GM11168 (cell line): ENCODE results near the gene GAPDHS.

ENCODE experiments used
- in situ Hi-C: fragments of 300-500 bp; cut with MboI; formaldehyde crosslinking; loops from one replicate; pipeline ENCODE4 v1.12.0; 2022; ENCODE audit warnings: low sequenced_read_pairs; ENCODE audit not compliant: unreplicated experiment

GAPDHS gene

DNA sequence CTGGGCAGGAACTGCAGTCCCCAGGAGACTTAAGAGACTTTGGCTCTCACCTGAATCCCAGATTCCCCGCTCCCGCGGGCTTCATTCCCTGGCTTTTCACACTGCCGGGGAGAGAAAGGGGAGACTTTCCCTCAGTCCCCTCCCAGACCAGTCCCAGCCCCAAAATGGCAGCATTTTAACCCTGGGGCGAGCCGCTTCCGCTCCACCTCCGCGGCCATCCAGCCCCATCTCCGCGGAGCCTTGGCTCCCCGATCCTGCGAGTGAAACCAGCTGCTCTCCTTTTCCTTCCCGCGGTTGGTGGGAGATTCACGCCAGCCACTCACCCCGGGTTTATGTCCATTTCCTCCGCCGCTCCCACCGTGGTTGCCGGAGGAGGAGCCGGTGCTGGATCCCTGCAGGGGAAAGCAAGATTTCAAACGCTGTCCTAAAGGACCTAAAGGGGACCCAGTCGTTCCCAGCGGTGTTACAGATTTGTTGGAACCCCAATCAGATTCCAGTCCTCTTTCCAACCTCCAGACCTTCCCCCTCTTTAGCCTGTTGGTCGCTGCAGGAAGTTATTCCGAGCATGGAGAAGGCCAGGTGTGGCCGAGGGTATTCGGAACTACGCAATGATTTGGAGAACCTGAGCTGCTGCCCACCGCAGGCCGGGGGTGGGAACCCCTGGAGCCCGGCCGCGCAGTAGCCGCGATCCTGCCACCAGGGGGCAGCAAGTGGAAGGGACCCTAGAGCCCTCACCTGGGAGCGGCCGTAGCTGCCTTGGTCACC is 23.2 kb upstream of the GAPDHS start:
- in situ Hi-C loops, result no loop called here

DNA sequence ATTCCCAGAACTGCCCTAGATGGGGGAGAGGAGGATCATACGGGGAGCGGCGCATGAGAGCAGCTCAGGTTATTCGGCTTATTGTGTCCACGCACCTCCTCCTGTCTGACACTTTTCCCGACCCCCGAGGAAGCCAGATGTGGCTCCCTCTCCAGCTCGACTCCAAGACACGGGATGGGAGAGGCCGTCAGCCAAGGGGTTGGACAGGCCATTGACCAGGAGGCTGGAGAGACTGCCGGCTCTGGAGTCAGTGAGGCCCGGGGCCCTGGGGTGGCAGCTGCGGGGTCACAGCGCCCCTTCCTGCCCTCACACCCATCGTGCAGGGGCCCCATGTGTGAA is 22.7 kb upstream of the GAPDHS start:
- in situ Hi-C loops, result no loop called here

DNA sequence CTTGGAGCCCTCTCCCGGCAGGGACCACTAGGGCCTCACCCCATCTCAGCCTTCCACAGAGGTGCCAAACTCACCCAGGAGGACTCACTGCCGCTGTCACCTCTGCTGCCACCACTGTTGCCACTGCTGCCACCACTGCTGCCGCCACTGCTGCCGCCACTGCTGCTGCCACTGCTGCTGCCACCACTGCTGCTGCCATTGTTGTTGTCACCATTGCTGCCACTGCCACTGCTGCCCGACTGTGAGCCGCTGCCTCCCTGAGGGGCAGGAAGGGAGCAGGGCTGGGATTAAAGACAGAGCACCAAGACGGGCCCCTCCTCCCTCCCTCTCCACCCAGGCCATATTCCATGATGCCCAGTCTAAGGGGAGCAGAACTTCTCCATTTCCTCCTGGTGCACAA is 21.9 kb upstream of the GAPDHS start:
- in situ Hi-C loops, result no loop called here

DNA sequence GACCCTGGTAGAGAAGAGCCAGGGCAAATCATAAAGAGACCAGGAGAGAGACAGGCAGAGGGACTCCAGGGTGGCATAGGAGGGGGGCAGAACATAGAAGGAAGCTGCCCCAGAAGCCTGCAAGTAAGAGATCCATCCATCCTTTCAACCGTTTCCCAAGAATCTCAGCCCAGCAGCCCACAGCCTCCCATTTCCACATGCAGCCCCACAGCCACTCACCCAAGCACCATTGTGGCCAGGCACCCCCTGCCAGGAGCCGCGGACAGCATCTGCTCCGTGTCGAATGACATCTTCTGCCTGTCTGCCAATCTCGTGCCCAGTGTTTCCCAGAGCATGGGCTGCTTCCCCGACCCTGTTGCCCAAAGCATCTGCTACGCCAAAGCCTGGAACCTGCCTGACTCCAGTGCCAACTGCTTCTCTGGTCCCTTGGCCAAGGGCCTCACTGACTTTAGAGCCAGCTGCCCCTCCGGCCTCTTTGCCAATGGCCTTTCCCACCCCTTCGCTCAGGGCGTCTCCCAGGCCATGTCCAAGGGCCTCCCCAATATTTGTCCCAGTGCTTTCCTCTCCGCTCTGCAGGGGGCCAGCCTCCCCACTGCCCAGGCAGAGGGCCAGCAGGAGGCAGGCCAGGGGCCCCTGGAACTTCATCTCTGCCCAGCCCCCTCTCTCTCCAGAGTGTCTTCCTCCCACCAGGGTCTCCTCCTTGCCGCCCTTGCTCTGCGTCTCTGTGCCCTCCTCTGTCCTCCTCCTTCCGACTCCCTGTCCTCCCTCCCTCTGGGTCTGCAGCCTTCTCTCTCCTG is 20.2 kb upstream of the GAPDHS start:
- in situ Hi-C loops, result no loop called here

DNA sequence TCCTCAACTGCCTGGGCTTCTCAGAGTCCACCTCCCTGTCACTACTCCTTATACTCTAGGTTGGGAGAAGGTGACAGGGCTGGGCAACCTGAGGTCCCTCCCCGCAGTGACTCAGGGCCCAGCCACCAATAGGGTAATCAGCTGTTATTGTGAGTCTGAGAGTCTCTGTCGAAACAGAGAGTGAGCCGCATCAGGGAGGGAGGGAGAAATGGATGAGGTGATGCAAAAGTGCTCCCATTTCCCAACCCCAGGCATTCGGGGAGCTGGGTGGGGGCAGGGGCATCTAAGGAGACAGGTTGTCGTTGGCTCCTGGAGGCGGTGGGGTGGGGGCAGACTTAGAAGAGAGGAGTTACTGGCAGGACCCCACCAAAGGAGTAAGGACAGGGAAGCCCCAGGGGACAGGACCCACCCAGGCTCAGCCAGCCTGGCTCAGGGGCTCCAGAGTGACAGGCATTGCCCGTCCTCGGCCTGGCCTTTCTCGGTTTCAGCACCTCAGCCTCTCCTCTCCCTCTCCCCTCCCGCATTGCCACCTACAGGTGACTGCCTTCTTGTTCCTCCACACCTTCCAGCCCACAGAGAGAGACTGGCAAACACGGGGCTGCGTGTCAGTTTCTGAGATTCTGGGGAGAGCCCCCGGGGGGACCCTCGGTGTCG is 19.5 kb upstream of the GAPDHS start, which contains the start of gene DMKN:
Gene DMKN, minus strand, starts transcription at position 22 of the 654 bp plus-strand sequence. CDS start 174 bp downstream, outside the sequence.
- in situ Hi-C loops, result no loop called here

DNA sequence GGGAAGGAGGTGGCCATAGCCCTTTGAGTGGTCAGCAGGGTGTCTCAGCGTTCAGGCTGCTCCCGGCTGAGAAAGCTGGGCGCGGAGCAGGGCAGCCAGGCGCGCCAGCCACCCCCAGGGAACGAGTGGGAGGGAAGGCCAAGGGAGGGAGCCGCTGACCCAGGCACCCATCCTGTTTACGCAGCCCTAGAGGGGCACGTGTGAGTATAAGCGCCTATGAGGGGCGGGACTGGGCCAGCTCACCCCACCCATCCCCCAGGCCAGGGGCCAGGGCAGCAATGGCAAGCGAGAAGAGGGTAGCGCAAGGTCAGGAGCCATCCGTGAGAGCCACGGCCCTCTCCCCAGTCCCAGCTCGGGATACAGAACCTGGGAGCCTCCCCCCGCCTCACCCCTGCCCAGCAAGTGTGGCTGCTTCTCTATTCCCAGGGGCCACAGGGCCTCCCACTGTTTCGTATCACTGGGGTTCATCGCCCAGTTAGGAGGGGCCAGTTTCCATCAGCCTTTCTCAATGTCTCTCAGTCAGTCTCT is 18.9 kb upstream of the GAPDHS start:
- in situ Hi-C loops, result no loop called here

DNA sequence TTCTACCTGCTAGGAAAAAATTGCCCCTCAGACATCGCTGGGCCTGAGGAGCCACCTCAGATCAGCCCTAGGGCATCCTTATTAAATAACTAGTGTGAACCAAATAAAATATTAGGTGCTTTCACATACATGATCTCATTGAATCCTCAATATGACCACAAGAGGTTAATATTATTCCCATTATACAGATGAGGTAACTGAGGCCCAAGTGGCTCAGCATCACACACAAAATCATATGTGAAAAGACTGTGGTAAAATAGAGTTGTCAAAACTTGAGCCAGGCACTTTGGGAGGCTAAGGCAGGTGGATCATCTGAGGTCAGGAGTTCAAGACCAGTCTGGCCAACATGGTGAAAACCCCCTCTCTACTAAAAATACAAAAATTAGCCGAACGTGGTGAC is 16.9 kb upstream of the GAPDHS start:
- in situ Hi-C loops, result no loop called here

DNA sequence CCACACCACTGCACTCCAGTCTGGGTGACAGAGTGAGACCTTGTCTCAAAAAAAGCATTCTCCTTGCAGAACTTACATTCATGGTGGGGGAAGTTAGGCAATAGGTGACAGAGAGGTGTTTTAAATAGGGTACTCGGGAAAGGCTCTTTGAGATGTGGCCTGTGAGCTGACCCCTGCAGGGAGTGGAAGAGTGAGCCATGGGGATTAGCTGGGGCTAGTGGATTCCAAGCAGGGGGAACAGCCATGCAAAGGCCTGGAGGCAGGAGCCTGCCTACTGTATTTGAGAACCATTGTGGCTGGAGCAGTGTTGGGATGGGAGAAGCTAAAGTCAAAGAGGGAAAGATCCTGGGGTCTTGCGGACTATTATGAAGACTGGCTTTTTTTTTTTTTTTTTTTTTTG is 15.9 kb upstream of the GAPDHS start:
- in situ Hi-C loops, result no loop called here

DNA sequence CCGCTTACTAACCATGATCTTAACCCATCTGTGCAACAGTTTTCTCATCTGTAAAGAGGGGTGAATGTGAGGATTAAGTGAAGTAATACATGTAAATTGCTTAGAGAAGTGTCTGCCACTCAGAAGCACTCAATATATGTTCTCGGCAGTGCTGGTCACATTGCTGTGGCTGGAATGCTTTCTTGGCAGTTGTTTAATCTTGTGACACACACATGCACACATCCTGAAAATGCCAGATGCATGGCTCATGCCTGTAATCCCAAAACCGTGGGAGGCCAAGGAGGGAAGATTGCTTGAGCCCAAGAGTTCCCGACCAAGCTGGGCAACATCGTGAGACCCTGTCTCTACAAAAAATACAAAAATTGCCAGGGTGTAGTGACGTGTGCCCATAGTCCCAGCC is 14.9 kb upstream of the GAPDHS start:
- in situ Hi-C loops, result no loop called here

DNA sequence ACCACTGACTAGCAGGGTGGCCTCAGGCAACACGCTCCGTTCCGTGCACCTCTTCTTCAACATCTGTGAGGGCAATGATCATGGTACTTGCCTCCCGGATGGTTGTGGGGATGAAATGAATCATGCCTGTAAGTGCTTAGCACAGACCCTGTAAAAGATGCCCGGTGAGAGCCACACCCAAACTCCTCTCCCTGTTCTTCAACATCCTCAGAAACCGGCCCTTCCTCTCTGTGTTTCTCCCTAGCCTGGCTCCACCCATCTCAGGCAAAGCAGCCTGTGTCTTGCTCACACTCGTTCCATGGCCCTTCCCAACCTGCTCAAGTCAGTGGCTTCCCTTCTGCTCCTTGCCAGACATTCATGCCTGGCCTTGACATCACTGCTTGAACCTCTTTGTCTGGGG is 14.0 kb upstream of the GAPDHS start:
- in situ Hi-C loops, result no loop called here

DNA sequence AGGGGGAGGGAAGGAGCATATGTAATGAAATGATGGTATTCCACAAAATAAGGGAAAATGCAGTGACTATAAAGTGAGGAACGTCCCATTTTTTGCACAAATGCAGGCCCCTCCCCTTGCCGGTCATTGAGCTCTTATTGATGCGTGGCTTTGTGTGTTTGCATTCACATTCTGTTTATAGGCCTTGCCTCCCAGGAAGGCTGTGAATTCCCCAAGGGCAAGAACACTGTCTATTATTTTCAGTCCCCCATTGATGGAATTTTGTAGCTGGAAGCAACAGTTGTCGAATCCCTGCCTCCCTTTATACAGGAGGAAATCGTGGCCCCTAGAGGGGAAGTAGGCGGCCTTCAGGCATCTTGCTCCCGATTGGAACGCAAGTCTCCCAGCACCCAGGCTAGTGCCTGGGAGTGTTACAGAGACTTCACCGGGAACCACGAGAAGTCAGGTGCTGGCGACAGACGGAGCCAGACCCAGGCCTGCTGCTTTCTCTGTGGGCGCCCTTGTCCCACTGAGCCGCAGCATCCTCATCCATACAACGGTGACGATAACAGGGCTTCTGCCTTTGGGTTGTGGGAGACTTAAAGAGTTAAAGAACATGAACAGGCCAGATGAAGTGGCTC is 12.0 kb upstream of the GAPDHS start:
- in situ Hi-C loops, result no loop called here

DNA sequence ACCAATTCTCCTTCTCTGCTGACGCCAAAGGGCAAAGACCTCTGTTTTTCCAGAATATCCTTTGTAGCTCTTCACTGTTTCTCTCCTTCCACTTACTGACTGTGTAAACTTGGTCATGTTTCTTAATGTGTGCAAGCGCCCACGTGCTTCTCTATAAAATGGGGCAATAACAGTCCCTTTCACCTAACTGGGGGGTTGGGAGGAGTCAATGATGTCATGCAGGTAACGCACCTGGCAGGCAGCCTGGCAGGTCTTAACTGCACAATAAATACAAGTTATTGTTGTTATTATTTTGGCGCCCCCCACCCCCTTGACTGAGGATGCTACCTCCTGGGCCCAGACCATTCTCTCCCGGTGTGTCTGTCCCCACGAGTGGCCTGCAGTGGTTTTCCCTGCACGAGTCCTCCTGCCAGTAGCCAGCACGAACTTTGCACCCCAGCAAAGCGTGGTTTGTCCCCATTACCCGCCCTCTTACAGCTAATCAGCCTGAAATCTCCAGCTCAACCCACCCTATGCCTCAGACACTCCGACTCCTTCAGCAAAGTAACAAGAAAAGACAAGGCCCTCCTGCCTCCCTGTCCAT is 10.4 kb upstream of the GAPDHS start:
- in situ Hi-C loops, result no loop called here

DNA sequence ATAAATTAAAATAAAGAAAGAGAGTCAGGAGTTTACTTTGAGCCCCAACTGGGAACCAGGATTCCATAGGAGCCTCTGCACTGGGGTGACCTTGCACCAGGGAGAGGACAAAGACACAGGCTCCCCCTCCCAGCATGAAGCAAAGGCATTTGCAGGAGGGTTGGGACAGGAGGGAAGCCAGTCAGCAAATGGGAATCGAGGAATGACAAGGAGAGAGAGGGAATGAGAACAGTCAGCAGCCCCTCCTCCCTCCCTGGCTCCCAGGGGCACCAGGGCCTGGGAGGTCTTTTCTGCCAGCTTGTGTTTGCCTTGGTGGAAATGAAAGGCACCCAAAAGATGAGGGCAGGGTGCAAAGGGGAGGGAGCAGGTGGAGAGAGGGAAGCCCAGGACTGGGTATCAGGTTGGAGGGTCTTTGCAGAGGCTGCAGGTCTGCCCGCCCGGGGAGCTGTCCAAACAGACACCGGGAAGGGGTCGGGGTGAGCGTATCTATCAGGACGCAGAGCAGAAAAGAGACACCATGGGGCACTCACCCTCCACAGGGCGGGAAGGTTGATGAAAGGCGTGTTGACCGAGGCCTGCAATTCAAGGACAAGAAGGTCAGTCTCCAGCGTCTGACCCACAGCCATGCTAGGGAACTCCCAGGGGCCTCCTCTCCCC is 8.9 kb upstream of the GAPDHS start:
- in situ Hi-C loops, result no loop called here

DNA sequence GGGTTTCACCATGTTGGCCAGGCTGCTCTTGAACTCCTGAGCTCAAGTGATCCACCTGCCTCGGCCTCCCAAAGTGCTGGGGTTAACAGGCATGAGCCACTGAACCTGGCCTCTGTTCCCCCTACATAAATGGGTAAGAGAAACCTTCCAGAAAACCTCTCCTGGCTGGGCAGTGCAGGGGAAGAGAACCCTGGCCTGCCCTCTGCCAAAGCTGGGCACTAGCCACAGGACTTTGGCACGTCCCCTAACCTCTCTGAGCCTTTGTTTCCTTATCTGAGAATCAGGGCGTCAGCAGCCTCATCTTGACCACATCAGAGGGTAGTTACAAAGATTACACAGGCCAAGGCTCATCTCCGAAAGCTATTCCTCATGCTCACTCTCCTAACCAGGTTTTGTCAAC is 7.4 kb upstream of the GAPDHS start:
- in situ Hi-C loops, result no loop called here

DNA sequence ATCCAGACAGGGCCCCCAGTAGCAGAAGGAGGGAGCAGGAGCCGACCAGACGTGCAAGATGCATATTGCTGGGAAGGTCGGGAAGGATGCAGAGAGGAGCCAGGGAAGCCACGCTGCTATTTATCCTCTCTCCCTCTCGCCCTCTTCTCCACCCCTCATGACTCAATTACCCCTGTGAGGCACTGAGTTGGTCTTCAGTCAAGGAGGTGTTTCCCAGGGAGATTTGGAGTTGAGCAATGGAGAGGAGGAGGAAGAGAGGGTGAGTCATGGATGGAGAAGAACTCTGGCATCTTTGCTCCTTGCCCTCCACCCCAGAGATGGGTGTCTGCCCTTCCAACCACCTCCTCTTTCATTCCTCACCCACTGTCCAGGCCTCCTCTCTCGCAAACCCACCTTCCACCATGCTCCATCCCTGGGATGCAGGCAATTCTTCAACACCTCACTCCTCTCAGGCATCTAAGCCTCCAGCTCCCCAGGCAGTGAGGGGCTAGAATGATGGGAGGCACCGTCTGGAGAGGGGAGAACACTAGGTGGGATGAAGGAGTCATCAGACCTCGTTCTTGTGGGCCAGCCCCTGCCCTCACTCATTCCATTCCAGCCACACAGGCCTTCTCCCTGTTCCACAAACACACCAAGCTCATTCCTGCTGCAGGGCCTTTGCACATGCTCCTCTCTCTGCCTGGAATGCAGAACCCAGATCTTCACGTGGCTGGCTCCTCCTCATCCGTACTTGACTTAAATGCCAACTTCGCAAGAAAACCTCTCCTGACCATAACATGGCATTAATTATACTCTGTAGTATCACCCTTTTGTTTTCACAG is 4.8 kb upstream of the GAPDHS start, which contains the start of gene SBSN:
Gene SBSN, minus strand, starts transcription at position 94 of the 821 bp plus-strand sequence. Its CDS starts 30 bp downstream, at position 64.
- in situ Hi-C loops, result no loop called here

DNA sequence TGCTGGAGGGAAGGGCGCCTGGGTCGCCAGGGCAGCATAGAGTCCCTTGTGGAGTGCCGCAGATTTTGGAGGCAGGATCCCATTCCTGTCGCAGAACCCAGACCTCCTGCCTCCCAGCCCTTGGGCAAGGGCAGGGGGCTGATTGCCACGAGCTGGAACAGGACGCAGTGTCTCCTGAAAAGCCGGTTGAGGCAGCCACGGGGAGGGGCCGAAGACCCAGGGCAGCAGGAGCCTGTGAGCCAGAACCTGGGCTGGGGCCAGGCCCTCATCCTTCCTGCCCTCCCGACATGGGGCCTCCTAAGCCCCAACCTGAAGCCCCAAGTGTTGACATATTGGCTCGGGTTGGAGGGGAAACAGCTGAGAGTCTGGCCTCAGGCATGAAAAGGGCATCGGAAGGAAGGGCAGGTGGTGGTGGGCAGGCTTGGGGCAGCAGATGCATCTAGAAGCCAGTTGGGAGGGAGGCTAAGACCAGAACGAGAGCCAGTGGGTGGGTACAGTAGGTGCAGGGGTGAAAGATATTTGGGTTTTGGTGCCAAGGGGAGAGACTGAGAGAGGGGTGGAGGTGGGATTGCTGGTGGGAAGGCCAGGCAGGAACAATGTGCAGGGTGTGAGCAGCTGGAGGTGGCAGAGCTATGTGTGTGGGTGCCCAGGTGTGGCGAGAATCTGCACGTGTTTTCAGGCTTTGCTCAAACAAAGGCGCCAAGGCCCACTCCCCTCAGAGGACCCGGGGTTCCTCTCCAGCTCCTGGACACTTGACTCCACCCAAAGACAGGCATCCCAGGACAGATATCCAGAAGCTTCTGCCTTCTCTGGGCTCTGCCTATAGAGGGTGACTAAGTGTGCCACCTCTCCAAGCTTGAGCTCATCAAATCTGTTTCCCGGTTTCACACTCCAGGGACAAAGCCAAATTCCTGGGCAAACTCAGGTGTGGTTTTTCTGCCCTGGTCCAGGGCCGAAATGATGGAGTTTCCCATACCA is 3.7 kb upstream of the GAPDHS start:
- in situ Hi-C loops, result no loop called here

DNA sequence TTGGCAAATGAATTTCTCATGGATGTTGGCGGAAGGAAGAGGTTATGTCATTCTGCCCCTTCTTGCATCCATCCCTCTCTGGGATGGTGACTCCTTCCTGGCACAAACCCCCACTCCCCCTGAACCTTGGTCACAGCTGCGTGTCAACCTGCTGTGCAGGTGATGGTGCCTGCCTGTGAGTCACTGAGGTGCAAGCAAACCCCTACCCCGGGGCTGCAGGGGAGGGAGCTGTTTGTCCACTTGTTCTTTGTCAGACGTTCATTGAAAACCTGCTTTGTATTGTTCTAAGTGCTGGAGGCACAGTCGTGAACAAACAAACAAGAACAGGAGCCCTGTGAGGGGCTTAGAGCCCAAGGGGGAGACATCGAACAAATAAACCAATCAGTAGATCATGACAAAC is 2.0 kb upstream of the GAPDHS start:
- in situ Hi-C loops, result no loop called here
